ENCODE results near the gene PCLO. TPM values are rescaled to one million over a fixed set of nuclear protein-coding genes. Genes with fewer than 3 reads are reported as not detected.

PCLO gene
- total and polyA plus RNA-seq, 2 of the 4 experiments (the other 2 are of a cell fraction), result under 0.01 to 0.05 TPM

- POLR2A ChIA-PET (ENCODE audit: unreplicated experiment), result no interaction called here
- no peaks in the 10 kb centered on the region for H3K9me1 ChIP-seq (ENCODE audit: insufficient read depth, low read length)
- H2AK9ac ChIP-seq (replicated peaks; ENCODE audit: low read depth, low read length, poor library complexity), result no peak overlapping the region
- no peak overlapping the region for H4K5ac ChIP-seq (ENCODE audit: low read depth, low read length)
- H3K27me3 ChIP-seq (ENCODE audit: control insufficient read depth, insufficient read depth, low read length), result no peaks in the 10 kb centered on the region
- in situ Hi-C loops (cut with MboI; ENCODE audit: low sequenced_read_pairs) (no loop called here), dilution Hi-C loops (cut with HindIII; ENCODE audit: low sequenced_read_pairs, unreplicated experiment) (no loop called here), intact Hi-C loops (cut with micrococcal nuclease) (no loop called here)
- no peak overlapping the region for H2BK120ac ChIP-seq (ENCODE audit: low read depth, low read length)
- no peak overlapping the region for H2BK20ac ChIP-seq (ENCODE audit: low read depth, low read length)
- no peak overlapping the region for H3K4me3 ChIP-seq (ENCODE audit: insufficient read depth, low read depth, low read length)
- no peak overlapping the region for H3K4me2 ChIP-seq (ENCODE audit: low read depth, low read length)
- no peak overlapping the region for H2AK5ac ChIP-seq (ENCODE audit: low read depth, low read length)
- CTCF ChIA-PET, result interaction anchor here (0.6 to 0.7 kb wide), 2 partner anchors 15 to 193 kb away, joined by 3 read pairs; no protein-coding TSS in a partner anchor
- no peak overlapping the region for H3K27ac ChIP-seq (ENCODE audit: insufficient read depth, low read length)
- H3K9ac ChIP-seq (ENCODE audit: low read depth, low read length), result no peak overlapping the region
- H3K9me3 ChIP-seq (ENCODE audit: control insufficient read depth, insufficient read depth, low read length), result no peaks in the 10 kb centered on the region
- no peak overlapping the region for H3K14ac ChIP-seq (replicated peaks; ENCODE audit: low read depth, low read length)
- H4K20me1 ChIP-seq (ENCODE audit: insufficient read depth, low read length), result no peaks in the 10 kb centered on the region
- DNase-seq, result no peak
- H3K56ac ChIP-seq (ENCODE audit: extremely low read depth, insufficient read depth, low read length), result no peak overlapping the region
- H3K79me1 ChIP-seq (ENCODE audit: low read depth in 1 of 2, low read length in 2 of 2), result no peaks in the 10 kb centered on the region
- H2BK15ac ChIP-seq (ENCODE audit: low read depth, low read length), result no peak overlapping the region
- no TSS peak for BruUV-seq (replicated peaks)
- no peak overlapping the region for H2BK5ac ChIP-seq (ENCODE audit: low read depth, low read length, poor library complexity, severe bottlenecking)
- ATAC-seq (ENCODE audit: low read depth), result no peak
- no peaks in the 10 kb centered on the region for H3K4me1 ChIP-seq (ENCODE audit: control insufficient read depth, insufficient read depth, low read length)
- no peak overlapping the region for H2AFZ ChIP-seq (replicated peaks; ENCODE audit: low read length, poor library complexity)
- no CpG with 5 or more reads among the region's 2 CpGs for WGBS, 2 experiments (ENCODE audit: extremely low coverage in 2 of 2, insufficient read length in 1 of 2)
- H4K91ac ChIP-seq (ENCODE audit: insufficient read depth, low read depth, low read length), result no peak overlapping the region
- no peak overlapping the region for H3K23ac ChIP-seq (ENCODE audit: low read depth, low read length)
- H3K18ac ChIP-seq (ENCODE audit: low read depth, low read length), result no peak overlapping the region
- H4K8ac ChIP-seq (ENCODE audit: low read depth in 2 of 2, low read length in 2 of 2), result no peak overlapping the region
- no peak overlapping the region for H3K4ac ChIP-seq (ENCODE audit: low read depth, low read length)
- TF ChIP-seq, protein P1, sequence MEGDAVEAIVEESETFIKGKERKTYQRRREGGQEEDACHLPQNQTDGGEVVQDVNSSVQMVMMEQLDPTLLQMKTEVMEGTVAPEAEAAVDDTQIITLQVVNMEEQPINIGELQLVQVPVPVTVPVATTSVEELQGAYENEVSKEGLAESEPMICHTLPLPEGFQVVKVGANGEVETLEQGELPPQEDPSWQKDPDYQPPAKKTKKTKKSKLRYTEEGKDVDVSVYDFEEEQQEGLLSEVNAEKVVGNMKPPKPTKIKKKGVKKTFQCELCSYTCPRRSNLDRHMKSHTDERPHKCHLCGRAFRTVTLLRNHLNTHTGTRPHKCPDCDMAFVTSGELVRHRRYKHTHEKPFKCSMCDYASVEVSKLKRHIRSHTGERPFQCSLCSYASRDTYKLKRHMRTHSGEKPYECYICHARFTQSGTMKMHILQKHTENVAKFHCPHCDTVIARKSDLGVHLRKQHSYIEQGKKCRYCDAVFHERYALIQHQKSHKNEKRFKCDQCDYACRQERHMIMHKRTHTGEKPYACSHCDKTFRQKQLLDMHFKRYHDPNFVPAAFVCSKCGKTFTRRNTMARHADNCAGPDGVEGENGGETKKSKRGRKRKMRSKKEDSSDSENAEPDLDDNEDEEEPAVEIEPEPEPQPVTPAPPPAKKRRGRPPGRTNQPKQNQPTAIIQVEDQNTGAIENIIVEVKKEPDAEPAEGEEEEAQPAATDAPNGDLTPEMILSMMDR (conservative IDR thresholded peaks at IDR 0.05; ENCODE audit: low read depth, low read length), result no peak
- TF ChIP-seq SMC3 (IDR thresholded peaks at IDR 0.05; ENCODE audit: low read depth, low read length) (no peak), RFX5 (IDR thresholded peaks at IDR 0.05; ENCODE audit: low read depth, low read length) (no peak), POLR2A (IDR thresholded peaks at IDR 0.05; ENCODE audit: low read depth, low read length) (no peak), RAD21 (IDR thresholded peaks at IDR 0.05; ENCODE audit: low read length) (no peak), ELK1 (IDR thresholded peaks at IDR 0.05; ENCODE audit: borderline replicate concordance, low read depth, low read length) (no peak)
- no peaks in the 10 kb centered on the region for H3K36me3 ChIP-seq (ENCODE audit: control insufficient read depth, insufficient read depth, low read length)
Measured at GRCh38 chr7:83077328-83077727, 85.4 kb downstream of the PCLO start.
